GM23248 (cell line): ENCODE measurements around the gene CHN2.
"Not testable (repeated sequence)": the region's sequence is repeated elsewhere in the genome, so short reads cannot be mapped to it uniquely, and the experiment has no call there.

Source experiments
- EZH2 ChIP-seq: fragments of 200-600 bp; sonication (generic); IDR thresholded peaks from 2 replicates; pipeline ENCODE4 v1.6.1; 2018; ENCODE audit warnings: antibody characterized with exemption, mild to moderate bottlenecking; ENCODE audit not compliant: insufficient read depth, poor library complexity, severe bottlenecking
- EZH2phosphoT487 ChIP-seq: fragments of 200-600 bp; sonication (generic); IDR thresholded peaks from 2 replicates; pipeline ENCODE4 v1.6.1; 2018; ENCODE audit warnings: antibody characterized with exemption, moderate library complexity, mild to moderate bottlenecking, low read depth; ENCODE audit not compliant: insufficient read depth

GRCh38 chr7:29263601-29264207 lies 69.1 kb downstream of the CHN2 start:
- not testable (repeated sequence) for TF ChIP-seq EZH2, EZH2phosphoT487
